HUES6 (cell line): ENCODE measurements around the gene ABI3BP.

Experiments
- H3K27ac ChIP-seq: 2 replicates; pipeline ENCODE4 v1.7.0; 2013; ENCODE audit warnings: low read depth, mild to moderate bottlenecking, low read length, inconsistent platforms
- H3K27me3 ChIP-seq: 2 replicates; pipeline ENCODE4 v1.6.1; 2013; ENCODE audit warnings: low read length; ENCODE audit not compliant: control insufficient read depth, insufficient read depth
- H3K36me3 ChIP-seq: 2 replicates; pipeline ENCODE4 v1.6.1; 2013; ENCODE audit warnings: low read length; ENCODE audit not compliant: control insufficient read depth, insufficient read depth
- H3K4me1 ChIP-seq: 2 replicates; pipeline ENCODE4 v1.6.1; 2013; ENCODE audit warnings: low read length; ENCODE audit not compliant: control insufficient read depth, insufficient read depth
- H3K4me3 ChIP-seq: 2 replicates; pipeline ENCODE4 v1.5.1; 2013; ENCODE audit warnings: low read depth, low read length
- H3K9ac ChIP-seq: one replicate; pipeline ENCODE4 v1.6.1; 2013; ENCODE audit warnings: mild to moderate bottlenecking, low read length
- H3K9me3 ChIP-seq: 2 replicates; pipeline ENCODE4 v1.6.1; 2013; ENCODE audit warnings: low read depth, low read length; ENCODE audit not compliant: control insufficient read depth, insufficient read depth

The ABI3BP gene

GRCh38 chr3:100891033-100891432 lies 102.2 kb downstream of the ABI3BP start:
- H3K4me3 ChIP-seq: no peak overlapping the region
- H3K9ac ChIP-seq: no peak overlapping the region
- H3K9me3 ChIP-seq: no peaks in the 10 kb centered on the region
- no peaks in the 10 kb centered on the region for H3K27me3 ChIP-seq
- H3K4me1 ChIP-seq: no peaks in the 10 kb centered on the region
- H3K36me3 ChIP-seq: no peaks in the 10 kb centered on the region
- no peak overlapping the region for H3K27ac ChIP-seq

GRCh38 chr3:100888881-100889280 lies 104.3 kb downstream of the ABI3BP start:
- no peak overlapping the region for H3K9ac ChIP-seq
- H3K4me3 ChIP-seq: no peak overlapping the region
- no peak overlapping the region for H3K27ac ChIP-seq
- H3K9me3 ChIP-seq: no peaks in the 10 kb centered on the region
- H3K36me3 ChIP-seq: no peaks in the 10 kb centered on the region
- H3K4me1 ChIP-seq: no peaks in the 10 kb centered on the region
- no peaks in the 10 kb centered on the region for H3K27me3 ChIP-seq

GRCh38 chr3:100882571-100882984 lies 110.6 kb downstream of the ABI3BP start:
- Histone ChIP-seq H3K9ac (no peak overlapping the region), H3K4me3 (no peak overlapping the region), H3K36me3 (no peaks in the 10 kb centered on the region), H3K27me3 (no peaks in the 10 kb centered on the region), H3K4me1 (no peaks in the 10 kb centered on the region), H3K27ac (no peak overlapping the region), H3K9me3 (no peaks in the 10 kb centered on the region)

GRCh38 chr3:100880845-100881244 lies 112.4 kb downstream of the ABI3BP start:
- Histone ChIP-seq H3K4me1 (no peaks in the 10 kb centered on the region), H3K9ac (no peak overlapping the region), H3K4me3 (no peak overlapping the region), H3K27me3 (no peaks in the 10 kb centered on the region), H3K27ac (no peak overlapping the region), H3K9me3 (no peaks in the 10 kb centered on the region), H3K36me3 (no peaks in the 10 kb centered on the region)

- Histone ChIP-seq H3K36me3 (no peaks in the 10 kb centered on the region), H3K9ac (no peak overlapping the region)
These were observed 113.1 kb downstream of the ABI3BP start for GRCh38 chr3:100880072-100880471.

GRCh38 chr3:100879195-100879810 lies 113.9 kb downstream of the ABI3BP start:
- H3K4me1 ChIP-seq: no peaks in the 10 kb centered on the region
- no peak overlapping the region for H3K4me3 ChIP-seq
- H3K36me3 ChIP-seq: no peaks in the 10 kb centered on the region
- no peak overlapping the region for H3K9ac ChIP-seq
- no peak overlapping the region for H3K27ac ChIP-seq
- H3K27me3 ChIP-seq: no peaks in the 10 kb centered on the region
- H3K9me3 ChIP-seq: no peaks in the 10 kb centered on the region

More at GRCh38 chr3:100880072-100880471, 113.1 kb downstream of the ABI3BP start:
- H3K27ac ChIP-seq: no peak overlapping the region
- H3K27me3 ChIP-seq: no peaks in the 10 kb centered on the region
- no peak overlapping the region for H3K4me3 ChIP-seq
- H3K9me3 ChIP-seq: no peaks in the 10 kb centered on the region
- no peaks in the 10 kb centered on the region for H3K4me1 ChIP-seq

- Histone ChIP-seq H3K9ac (no peak overlapping the region), H3K9me3 (no peaks in the 10 kb centered on the region), H3K27me3 (no peaks in the 10 kb centered on the region), H3K4me1 (no peaks in the 10 kb centered on the region), H3K4me3 (no peak overlapping the region), H3K27ac (no peak overlapping the region), H3K36me3 (no peaks in the 10 kb centered on the region)
These were observed 115.9 kb downstream of the ABI3BP start for GRCh38 chr3:100877286-100877685.

- Histone ChIP-seq H3K4me3 (no peak overlapping the region), H3K9ac (no peak overlapping the region), H3K36me3 (no peaks in the 10 kb centered on the region), H3K27me3 (no peaks in the 10 kb centered on the region), H3K9me3 (no peaks in the 10 kb centered on the region), H3K27ac (no peak overlapping the region), H3K4me1 (no peaks in the 10 kb centered on the region)
These were observed 118.0 kb downstream of the ABI3BP start for GRCh38 chr3:100875239-100875638.

GRCh38 chr3:100873611-100874010 lies 119.6 kb downstream of the ABI3BP start:
- Histone ChIP-seq H3K9ac (no peak overlapping the region), H3K9me3 (no peaks in the 10 kb centered on the region), H3K27ac (no peak overlapping the region), H3K4me1 (no peaks in the 10 kb centered on the region), H3K4me3 (no peak overlapping the region), H3K27me3 (no peaks in the 10 kb centered on the region), H3K36me3 (no peaks in the 10 kb centered on the region)

- H3K27ac ChIP-seq: no peak overlapping the region
- H3K9ac ChIP-seq: no peak overlapping the region
- H3K9me3 ChIP-seq: no peaks in the 10 kb centered on the region
- H3K27me3 ChIP-seq: no peaks in the 10 kb centered on the region
- H3K36me3 ChIP-seq: no peaks in the 10 kb centered on the region
- no peaks in the 10 kb centered on the region for H3K4me1 ChIP-seq
- H3K4me3 ChIP-seq: no peak overlapping the region
These were observed 121.9 kb downstream of the ABI3BP start for GRCh38 chr3:100871306-100871705.

- H3K4me3 ChIP-seq: no peak overlapping the region
- no peaks in the 10 kb centered on the region for H3K36me3 ChIP-seq
- H3K27me3 ChIP-seq: no peaks in the 10 kb centered on the region
- H3K27ac ChIP-seq: no peak overlapping the region
- no peaks in the 10 kb centered on the region for H3K4me1 ChIP-seq
- H3K9me3 ChIP-seq: no peaks in the 10 kb centered on the region
- H3K9ac ChIP-seq: no peak overlapping the region
These were observed 123.4 kb downstream of the ABI3BP start for GRCh38 chr3:100869787-100870186.

- Histone ChIP-seq H3K4me3 (no peak overlapping the region), H3K9me3 (no peaks in the 10 kb centered on the region), H3K27me3 (no peaks in the 10 kb centered on the region), H3K9ac (no peak overlapping the region), H3K4me1 (no peaks in the 10 kb centered on the region), H3K36me3 (no peaks in the 10 kb centered on the region), H3K27ac (no peak overlapping the region)
These were observed 124.3 kb downstream of the ABI3BP start for GRCh38 chr3:100868894-100869293.
